HEK293 (cell line): Measurements from ENCODE around the gene ADAM19.

Experiments
- CTCF ChIA-PET: fragments of 350-600 bp; formaldehyde crosslinking; extraction: SDS; loops from one replicate; lab custom pipeline; 2021; ENCODE audit warnings: antibody characterized with exemption; lab: Yijun Ruan, JAX
- POLR2A ChIA-PET: fragments of 300-600 bp; formaldehyde crosslinking; extraction: SDS; loops from one replicate; lab custom pipeline; 2020; ENCODE audit warnings: antibody characterized with exemption, inconsistent platforms; lab: Yijun Ruan, JAX
- H3K27ac ChIP-seq: fragments of 200-500 bp; sonication (Bioruptor generic); 2 replicates; pipeline ENCODE4 v1.5.1; 2014; ENCODE audit warnings: low read depth, low read length, control low read depth, inconsistent platforms; ENCODE audit errors: extremely low read depth
- H3K36me3 ChIP-seq, 2 experiments: fragments of 200-500 bp in 1 of 2; sonication (Bioruptor generic) in 1 of 2; 1 replicate in 1 of 2; 2 replicates in 1 of 2; pipeline ENCODE4 v1.5.1; 2014 to 2017; ENCODE audit warnings: inconsistent platforms in 2 of 2, low read length in 2 of 2; ENCODE audit not compliant: control insufficient read depth in 2 of 2, insufficient read depth in 1 of 2
- H3K4me1 ChIP-seq: fragments of 200-500 bp; sonication (Bioruptor generic); 2 replicates; pipeline ENCODE4 v1.5.1; 2014; ENCODE audit warnings: mild to moderate bottlenecking, low read length, inconsistent platforms; ENCODE audit not compliant: control insufficient read depth, insufficient read depth
- H3K4me3 ChIP-seq: 2 replicates; pipeline ENCODE4 v1.5.1; 2011; ENCODE audit warnings: low read depth, mild to moderate bottlenecking, control low read depth, low read length, moderate library complexity
- H3K9me3 ChIP-seq: fragments of 200-500 bp; sonication (Bioruptor generic); 2 replicates; pipeline ENCODE4 v1.5.1; 2014; ENCODE audit warnings: low read depth, low read length, inconsistent platforms; ENCODE audit not compliant: control insufficient read depth, insufficient read depth
- BCL11A ChIP-seq: fragments of 450-650 bp; formaldehyde crosslinking; IDR thresholded peaks from 2 replicates; pipeline ENCODE4 v1.5.1; 2016; ENCODE audit warnings: low read depth, missing biosample characterization, missing genetic modification characterization
- EGR2 ChIP-seq: fragments of 450-650 bp; formaldehyde crosslinking; IDR thresholded peaks from 2 replicates; pipeline ENCODE4 v1.5.1; 2016; ENCODE audit warnings: low read depth, missing biosample characterization, missing genetic modification characterization
- KLF16 ChIP-seq: fragments of 450-650 bp; formaldehyde crosslinking; IDR thresholded peaks from 2 replicates; pipeline ENCODE4 v1.5.1; 2017; ENCODE audit warnings: missing biosample characterization, missing genetic modification characterization
- RBAK ChIP-seq: fragments of 450-650 bp; formaldehyde crosslinking; IDR thresholded peaks from 2 replicates; pipeline ENCODE4 v1.5.1; 2016; ENCODE audit warnings: missing biosample characterization, missing genetic modification characterization
- SP3 ChIP-seq: fragments of 450-650 bp; formaldehyde crosslinking; IDR thresholded peaks from 2 replicates; pipeline ENCODE4 v1.5.1; 2016; ENCODE audit warnings: missing biosample characterization, missing genetic modification characterization
- YY2 ChIP-seq: fragments of 450-650 bp; formaldehyde crosslinking; IDR thresholded peaks from 2 replicates; pipeline ENCODE4 v1.5.1; 2016; ENCODE audit warnings: missing biosample characterization, missing genetic modification characterization
- ZBTB17 ChIP-seq: fragments of 450-650 bp; formaldehyde crosslinking; IDR thresholded peaks from 2 replicates; pipeline ENCODE4 v1.5.1; 2016; ENCODE audit warnings: missing biosample characterization, missing genetic modification characterization
- ZEB2 ChIP-seq: fragments of 450-650 bp; formaldehyde crosslinking; IDR thresholded peaks from 2 replicates; pipeline ENCODE4 v1.5.1; 2016; ENCODE audit warnings: missing biosample characterization, missing genetic modification characterization
- ZFHX2 ChIP-seq: fragments of 450-650 bp; formaldehyde crosslinking; conservative IDR thresholded peaks from 2 replicates; pipeline ENCODE4 v1.5.1; 2016; ENCODE audit warnings: missing biosample characterization, missing genetic modification characterization
- ZIC2 ChIP-seq: fragments of 450-650 bp; formaldehyde crosslinking; IDR thresholded peaks from 2 replicates; pipeline ENCODE4 v1.5.1; 2016; ENCODE audit warnings: missing biosample characterization, missing genetic modification characterization
- ZNF157 ChIP-seq: fragments of 450-650 bp; formaldehyde crosslinking; IDR thresholded peaks from 2 replicates; pipeline ENCODE4 v1.5.1; 2016; ENCODE audit warnings: missing biosample characterization, missing genetic modification characterization
- ZNF248 ChIP-seq: fragments of 450-650 bp; formaldehyde crosslinking; IDR thresholded peaks from 2 replicates; pipeline ENCODE4 v1.5.1; 2017; ENCODE audit warnings: missing biosample characterization, missing genetic modification characterization
- ZNF394 ChIP-seq: fragments of 450-650 bp; formaldehyde crosslinking; IDR thresholded peaks from 2 replicates; pipeline ENCODE4 v1.5.1; 2016; ENCODE audit warnings: missing biosample characterization, missing genetic modification characterization, mild to moderate bottlenecking, moderate library complexity, borderline replicate concordance
- ZNF433 ChIP-seq: fragments of 450-650 bp; formaldehyde crosslinking; IDR thresholded peaks from 2 replicates; pipeline ENCODE4 v1.5.1; 2016; ENCODE audit warnings: missing biosample characterization, missing genetic modification characterization, low read depth
- ZNF514 ChIP-seq: fragments of 450-650 bp; formaldehyde crosslinking; IDR thresholded peaks from 2 replicates; pipeline ENCODE4 v1.5.1; 2016; ENCODE audit warnings: missing biosample characterization, missing genetic modification characterization
- ZNF529 ChIP-seq: fragments of 450-650 bp; formaldehyde crosslinking; IDR thresholded peaks from 2 replicates; pipeline ENCODE4 v1.5.1; 2017; ENCODE audit warnings: missing genetic modification characterization, missing biosample characterization; ENCODE audit not compliant: insufficient replicate concordance
- ZNF544 ChIP-seq: fragments of 450-650 bp; formaldehyde crosslinking; IDR thresholded peaks from 2 replicates; pipeline ENCODE4 v1.5.0; 2017; ENCODE audit warnings: missing biosample characterization, missing genetic modification characterization
- ZNF555 ChIP-seq: fragments of 450-650 bp; formaldehyde crosslinking; conservative IDR thresholded peaks from 2 replicates; pipeline ENCODE4 v1.5.1; 2017; ENCODE audit warnings: missing biosample characterization, mild to moderate bottlenecking, missing genetic modification characterization, inconsistent platforms
- ZNF561 ChIP-seq: fragments of 450-650 bp; IDR thresholded peaks from 2 replicates; pipeline ENCODE4 v1.5.1; 2018; ENCODE audit warnings: missing biosample characterization, missing genetic modification characterization, borderline replicate concordance
- ZNF600 ChIP-seq: fragments of 450-650 bp; formaldehyde crosslinking; IDR thresholded peaks from 2 replicates; pipeline ENCODE4 v1.5.1; 2016; ENCODE audit warnings: missing biosample characterization, missing genetic modification characterization
- ZNF654 ChIP-seq: fragments of 450-650 bp; formaldehyde crosslinking; IDR thresholded peaks from 2 replicates; pipeline ENCODE4 v1.5.1; 2016; ENCODE audit warnings: low read depth, missing biosample characterization, missing genetic modification characterization
- ZNF701 ChIP-seq: fragments of 450-650 bp; formaldehyde crosslinking; IDR thresholded peaks from 2 replicates; pipeline ENCODE4 v1.5.1; 2016; ENCODE audit warnings: missing biosample characterization, missing genetic modification characterization
- TF ChIP-seq, protein P1 (sequence below): fragments of 450-650 bp; formaldehyde crosslinking; IDR thresholded peaks from 2 replicates; pipeline ENCODE4 v1.5.1; 2017; ENCODE audit warnings: missing biosample characterization, missing genetic modification characterization
- TF ChIP-seq, protein P2 (sequence below): fragments of 450-650 bp; formaldehyde crosslinking; IDR thresholded peaks from 2 replicates; pipeline ENCODE4 v1.5.1; 2016; ENCODE audit warnings: missing biosample characterization, missing genetic modification characterization
- TF ChIP-seq, protein P3 (sequence below): fragments of 450-650 bp; formaldehyde crosslinking; optimal IDR thresholded peaks from 2 replicates; pipeline ENCODE3; 2016; ENCODE audit warnings: missing biosample characterization, mild to moderate bottlenecking, missing genetic modification characterization
- TF ChIP-seq, protein P4 (sequence below): fragments of 450-650 bp; IDR thresholded peaks from 2 replicates; pipeline ENCODE4 v1.5.1; 2018; ENCODE audit warnings: missing biosample characterization, missing genetic modification characterization
- TF ChIP-seq, protein P5 (sequence below): fragments of 450-650 bp; formaldehyde crosslinking; IDR thresholded peaks from 2 replicates; pipeline ENCODE4 v1.5.1; 2016; ENCODE audit warnings: missing biosample characterization, missing genetic modification characterization

ADAM19 gene

DNA sequence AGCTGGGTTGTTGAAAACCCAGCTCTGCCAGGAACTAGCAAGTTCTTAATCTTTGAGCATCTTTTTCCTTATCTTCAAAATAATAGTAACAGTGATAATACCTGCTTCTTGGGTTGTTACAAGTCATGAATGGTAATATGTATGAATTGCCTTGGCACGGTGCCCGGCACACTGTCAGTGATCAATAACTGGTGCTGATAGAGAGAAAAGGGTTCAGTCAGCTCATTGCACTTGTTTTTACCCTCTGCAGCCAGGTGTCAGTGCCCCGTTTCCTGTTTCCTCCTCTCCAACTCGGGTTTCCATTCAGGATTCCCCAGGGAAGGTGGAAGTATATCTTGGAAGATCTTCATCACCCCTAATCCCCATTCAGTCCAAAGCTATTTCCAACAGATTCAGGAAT is 131.4 kb downstream of the ADAM19 start:
- no peak for TF ChIP-seq KLF16 (tag by site-specific recombination)
- TF ChIP-seq, protein P1, sequence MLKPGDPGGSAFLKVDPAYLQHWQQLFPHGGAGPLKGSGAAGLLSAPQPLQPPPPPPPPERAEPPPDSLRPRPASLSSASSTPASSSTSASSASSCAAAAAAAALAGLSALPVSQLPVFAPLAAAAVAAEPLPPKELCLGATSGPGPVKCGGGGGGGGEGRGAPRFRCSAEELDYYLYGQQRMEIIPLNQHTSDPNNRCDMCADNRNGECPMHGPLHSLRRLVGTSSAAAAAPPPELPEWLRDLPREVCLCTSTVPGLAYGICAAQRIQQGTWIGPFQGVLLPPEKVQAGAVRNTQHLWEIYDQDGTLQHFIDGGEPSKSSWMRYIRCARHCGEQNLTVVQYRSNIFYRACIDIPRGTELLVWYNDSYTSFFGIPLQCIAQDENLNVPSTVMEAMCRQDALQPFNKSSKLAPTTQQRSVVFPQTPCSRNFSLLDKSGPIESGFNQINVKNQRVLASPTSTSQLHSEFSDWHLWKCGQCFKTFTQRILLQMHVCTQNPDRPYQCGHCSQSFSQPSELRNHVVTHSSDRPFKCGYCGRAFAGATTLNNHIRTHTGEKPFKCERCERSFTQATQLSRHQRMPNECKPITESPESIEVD (tag by site-specific recombination): no peak
- TF ChIP-seq ZNF394 (tag by site-specific recombination): no peak
- TF ChIP-seq SP3: no peak
- TF ChIP-seq RBAK (tag by site-specific recombination): no peak
- no peak for TF ChIP-seq ZNF701
- no peak for TF ChIP-seq ZBTB17 (tag by site-specific recombination)
- TF ChIP-seq ZNF561: no peak
- TF ChIP-seq ZFHX2 (tag by site-specific recombination): no peak
- no peak for TF ChIP-seq YY2 (tag by site-specific recombination)
- TF ChIP-seq ZEB2: no peak
- TF ChIP-seq, protein P2, sequence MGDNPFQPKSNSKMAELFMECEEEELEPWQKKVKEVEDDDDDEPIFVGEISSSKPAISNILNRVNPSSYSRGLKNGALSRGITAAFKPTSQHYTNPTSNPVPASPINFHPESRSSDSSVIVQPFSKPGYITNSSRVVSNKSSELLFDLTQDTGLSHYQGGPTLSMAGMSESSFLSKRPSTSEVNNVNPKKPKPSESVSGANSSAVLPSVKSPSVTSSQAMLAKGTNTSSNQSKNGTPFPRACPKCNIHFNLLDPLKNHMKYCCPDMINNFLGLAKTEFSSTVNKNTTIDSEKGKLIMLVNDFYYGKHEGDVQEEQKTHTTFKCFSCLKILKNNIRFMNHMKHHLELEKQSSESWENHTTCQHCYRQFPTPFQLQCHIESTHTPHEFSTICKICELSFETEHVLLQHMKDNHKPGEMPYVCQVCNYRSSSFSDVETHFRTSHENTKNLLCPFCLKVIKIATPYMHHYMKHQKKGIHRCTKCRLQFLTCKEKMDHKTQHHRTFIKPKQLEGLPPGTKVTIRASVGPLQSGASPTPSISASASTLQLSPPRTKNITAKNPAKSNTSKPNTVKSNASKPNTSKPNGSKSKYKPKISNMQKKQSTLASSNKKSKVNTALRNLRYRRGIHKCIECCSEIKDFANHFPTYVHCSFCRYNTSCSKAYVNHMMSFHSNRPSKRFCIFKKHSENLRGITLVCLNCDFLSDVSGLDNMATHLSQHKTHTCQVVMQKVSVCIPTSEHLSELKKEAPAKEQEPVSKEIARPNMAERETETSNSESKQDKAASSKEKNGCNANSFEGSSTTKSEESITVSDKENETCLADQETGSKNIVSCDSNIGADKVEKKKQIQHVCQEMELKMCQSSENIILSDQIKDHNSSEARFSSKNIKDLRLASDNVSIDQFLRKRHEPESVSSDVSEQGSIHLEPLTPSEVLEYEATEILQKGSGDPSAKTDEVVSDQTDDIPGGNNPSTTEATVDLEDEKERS (tag by site-specific recombination): no peak
- TF ChIP-seq, protein P3, sequence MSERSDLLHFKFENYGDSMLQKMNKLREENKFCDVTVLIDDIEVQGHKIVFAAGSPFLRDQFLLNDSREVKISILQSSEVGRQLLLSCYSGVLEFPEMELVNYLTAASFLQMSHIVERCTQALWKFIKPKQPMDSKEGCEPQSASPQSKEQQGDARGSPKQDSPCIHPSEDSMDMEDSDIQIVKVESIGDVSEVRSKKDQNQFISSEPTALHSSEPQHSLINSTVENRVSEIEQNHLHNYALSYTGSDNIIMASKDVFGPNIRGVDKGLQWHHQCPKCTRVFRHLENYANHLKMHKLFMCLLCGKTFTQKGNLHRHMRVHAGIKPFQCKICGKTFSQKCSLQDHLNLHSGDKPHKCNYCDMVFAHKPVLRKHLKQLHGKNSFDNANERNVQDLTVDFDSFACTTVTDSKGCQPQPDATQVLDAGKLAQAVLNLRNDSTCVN (tag by site-specific recombination): no peak
- no peak for TF ChIP-seq ZNF600
- TF ChIP-seq ZIC2 (tag by site-specific recombination): no peak
- no peak for TF ChIP-seq ZNF514
- no peak for TF ChIP-seq ZNF654
- TF ChIP-seq ZNF529 (tag by site-specific recombination): no peak
- Histone ChIP-seq H3K4me1 (no peaks in the 10 kb centered on the region; the same call in 1 of the 2 replicates), H3K4me3 (no peak overlapping the region), H3K9me3 (no peaks in the 10 kb centered on the region), H3K27ac (no peak overlapping the region), H3K36me3 (no peaks in the 10 kb centered on the region)
- ChIA-PET POLR2A (no interaction called here), CTCF (interaction anchor here (0.5 to 0.6 kb wide), 2 partner anchors 28 to 93 kb away, joined by 3 read pairs; no protein-coding TSS in a partner anchor)

DNA sequence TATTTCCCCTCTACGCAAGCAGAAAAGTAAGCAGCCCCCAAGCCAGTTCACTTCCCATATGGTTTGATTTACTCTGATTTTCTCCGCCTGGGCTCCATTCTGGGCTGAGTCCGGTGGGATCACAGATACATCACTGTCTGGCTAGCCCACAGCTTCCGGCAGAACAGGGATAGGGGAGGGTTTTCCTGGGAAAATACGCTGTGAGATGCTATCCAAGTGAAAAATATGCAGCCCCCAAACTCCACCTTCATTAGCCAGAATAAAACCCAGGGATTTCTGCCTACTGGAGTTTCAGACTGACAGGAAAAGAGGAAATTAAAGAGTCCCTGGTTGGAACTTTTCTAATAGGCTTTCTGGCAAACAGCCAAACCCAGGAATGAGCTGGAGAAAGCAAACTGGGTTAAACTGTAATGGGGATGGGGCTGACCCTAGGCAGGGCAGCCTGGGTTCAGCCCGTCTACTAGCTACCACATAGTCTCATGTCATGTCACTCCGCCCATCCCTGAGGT is 132.5 kb downstream of the ADAM19 start:
- POLR2A ChIA-PET: no interaction called here
- no peak overlapping the region for H3K27ac ChIP-seq
- CTCF ChIA-PET: interaction anchor here (0.7 kb wide), 1 partner anchor 29 kb away, joined by 3 read pairs; no protein-coding TSS in a partner anchor
- no peaks in the 10 kb centered on the region; the same call in 1 of the 2 replicates for H3K4me1 ChIP-seq
- H3K4me3 ChIP-seq: no peak overlapping the region
- TF ChIP-seq ZNF248 (tag by site-specific recombination) (no peak), BCL11A (tag by site-specific recombination) (no peak), ZNF555 (no peak), ZNF544 (tag by site-specific recombination) (no peak), ZEB2 (no peak), ZNF654 (no peak), ZNF433 (tag by site-specific recombination) (no peak), ZNF514 (no peak), EGR2 (tag by site-specific recombination) (no peak), ZNF157 (tag by site-specific recombination) (no peak), SP3 (no peak)
- TF ChIP-seq, protein P4, sequence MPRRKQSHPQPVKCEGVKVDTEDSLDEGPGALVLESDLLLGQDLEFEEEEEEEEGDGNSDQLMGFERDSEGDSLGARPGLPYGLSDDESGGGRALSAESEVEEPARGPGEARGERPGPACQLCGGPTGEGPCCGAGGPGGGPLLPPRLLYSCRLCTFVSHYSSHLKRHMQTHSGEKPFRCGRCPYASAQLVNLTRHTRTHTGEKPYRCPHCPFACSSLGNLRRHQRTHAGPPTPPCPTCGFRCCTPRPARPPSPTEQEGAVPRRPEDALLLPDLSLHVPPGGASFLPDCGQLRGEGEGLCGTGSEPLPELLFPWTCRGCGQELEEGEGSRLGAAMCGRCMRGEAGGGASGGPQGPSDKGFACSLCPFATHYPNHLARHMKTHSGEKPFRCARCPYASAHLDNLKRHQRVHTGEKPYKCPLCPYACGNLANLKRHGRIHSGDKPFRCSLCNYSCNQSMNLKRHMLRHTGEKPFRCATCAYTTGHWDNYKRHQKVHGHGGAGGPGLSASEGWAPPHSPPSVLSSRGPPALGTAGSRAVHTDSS: no peak
- TF ChIP-seq, protein P5, sequence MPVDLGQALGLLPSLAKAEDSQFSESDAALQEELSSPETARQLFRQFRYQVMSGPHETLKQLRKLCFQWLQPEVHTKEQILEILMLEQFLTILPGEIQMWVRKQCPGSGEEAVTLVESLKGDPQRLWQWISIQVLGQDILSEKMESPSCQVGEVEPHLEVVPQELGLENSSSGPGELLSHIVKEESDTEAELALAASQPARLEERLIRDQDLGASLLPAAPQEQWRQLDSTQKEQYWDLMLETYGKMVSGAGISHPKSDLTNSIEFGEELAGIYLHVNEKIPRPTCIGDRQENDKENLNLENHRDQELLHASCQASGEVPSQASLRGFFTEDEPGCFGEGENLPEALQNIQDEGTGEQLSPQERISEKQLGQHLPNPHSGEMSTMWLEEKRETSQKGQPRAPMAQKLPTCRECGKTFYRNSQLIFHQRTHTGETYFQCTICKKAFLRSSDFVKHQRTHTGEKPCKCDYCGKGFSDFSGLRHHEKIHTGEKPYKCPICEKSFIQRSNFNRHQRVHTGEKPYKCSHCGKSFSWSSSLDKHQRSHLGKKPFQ (tag by site-specific recombination): no peak
- no peaks in the 10 kb centered on the region for H3K9me3 ChIP-seq
- H3K36me3 ChIP-seq: no peaks in the 10 kb centered on the region
